ENCODE measurements around the gene PLXNA4.

PLXNA4 gene

GRCh38 chr7:132434041-132434440 lies 142.2 kb downstream of the PLXNA4 start:
- H3K36me3 ChIP-seq (replicated peaks; ENCODE audit: low read depth, low read length), result no peaks in the 10 kb centered on the region
- H3K4me2 ChIP-seq (ENCODE audit: low read length), result no peak overlapping the region
- H3K9me3 ChIP-seq (ENCODE audit: insufficient read depth, low read length), result no peaks in the 10 kb centered on the region
- H2AFZ ChIP-seq (ENCODE audit: low read depth, low read length), result no peak overlapping the region
- no peak overlapping the region for H3K9ac ChIP-seq (ENCODE audit: low read length)
- no peak overlapping the region for H3K27ac ChIP-seq (ENCODE audit: low read length)
- TF ChIP-seq EZH2phosphoT487 (IDR thresholded peaks at IDR 0.05; ENCODE audit: low read depth), result no peak
- TF ChIP-seq CTCF (IDR thresholded peaks at IDR 0.05; ENCODE audit: low read depth, low read length), result no peak
- no peaks in the 10 kb centered on the region for H3K4me1 ChIP-seq (ENCODE audit: low read length)
- no peak overlapping the region for H3K4me3 ChIP-seq (ENCODE audit: low read length)
- no peaks in the 10 kb centered on the region for H3K79me2 ChIP-seq (ENCODE audit: low read length)
- H3K27me3 ChIP-seq (ENCODE audit: low read depth, low read length), result peaks cover 57% of the 10 kb centered on the region
- H4K20me1 ChIP-seq (ENCODE audit: insufficient read depth, low read length), result no peaks in the 10 kb centered on the region

GRCh38 chr7:132433301-132433700 lies 143.0 kb downstream of the PLXNA4 start:
- no peaks in the 10 kb centered on the region for H4K20me1 ChIP-seq (ENCODE audit: insufficient read depth, low read length)
- no peaks in the 10 kb centered on the region for H3K36me3 ChIP-seq (replicated peaks; ENCODE audit: low read depth, low read length)
- H3K4me3 ChIP-seq (ENCODE audit: low read length), result no peak overlapping the region
- H3K27ac ChIP-seq (ENCODE audit: low read length), result no peak overlapping the region
- no peaks in the 10 kb centered on the region for H3K4me1 ChIP-seq (ENCODE audit: low read length)
- no peaks in the 10 kb centered on the region for H3K79me2 ChIP-seq (ENCODE audit: low read length)
- H2AFZ ChIP-seq (ENCODE audit: low read depth, low read length), result no peak overlapping the region
- H3K27me3 ChIP-seq (ENCODE audit: low read depth, low read length), result peaks cover 60% of the 10 kb centered on the region
- H3K9ac ChIP-seq (ENCODE audit: low read length), result no peak overlapping the region
- TF ChIP-seq CTCF (IDR thresholded peaks at IDR 0.05; ENCODE audit: low read depth, low read length), result no peak
- no peak for TF ChIP-seq EZH2phosphoT487 (IDR thresholded peaks at IDR 0.05; ENCODE audit: low read depth)
- no peaks in the 10 kb centered on the region for H3K9me3 ChIP-seq (ENCODE audit: insufficient read depth, low read length)
- no peak overlapping the region for H3K4me2 ChIP-seq (ENCODE audit: low read length)

GRCh38 chr7:132430861-132431822 lies 145.1 kb downstream of the PLXNA4 start:
- H3K27ac ChIP-seq (ENCODE audit: low read length), result no peak overlapping the region
- no peaks in the 10 kb centered on the region for H4K20me1 ChIP-seq (ENCODE audit: insufficient read depth, low read length)
- peaks cover 54% of the 10 kb centered on the region for H3K27me3 ChIP-seq (ENCODE audit: low read depth, low read length)
- no peak overlapping the region for H2AFZ ChIP-seq (ENCODE audit: low read depth, low read length)
- H3K4me2 ChIP-seq (ENCODE audit: low read length), result no peak overlapping the region
- no peaks in the 10 kb centered on the region for H3K9me3 ChIP-seq (ENCODE audit: insufficient read depth, low read length)
- H3K4me3 ChIP-seq (ENCODE audit: low read length), result no peak overlapping the region
- no peaks in the 10 kb centered on the region for H3K4me1 ChIP-seq (ENCODE audit: low read length)
- TF ChIP-seq EZH2phosphoT487 (IDR thresholded peaks at IDR 0.05; ENCODE audit: low read depth), result no peak
- TF ChIP-seq CTCF (IDR thresholded peaks at IDR 0.05; ENCODE audit: low read depth, low read length), result no peak
- no peaks in the 10 kb centered on the region for H3K79me2 ChIP-seq (ENCODE audit: low read length)
- no peaks in the 10 kb centered on the region for H3K36me3 ChIP-seq (replicated peaks; ENCODE audit: low read depth, low read length)
- no peak overlapping the region for H3K9ac ChIP-seq (ENCODE audit: low read length)

GRCh38 chr7:132430041-132430855 lies 146.0 kb downstream of the PLXNA4 start:
- Histone ChIP-seq H3K9ac (ENCODE audit: low read length) (no peak overlapping the region), H3K4me1 (ENCODE audit: low read length) (no peaks in the 10 kb centered on the region), H3K9me3 (ENCODE audit: insufficient read depth, low read length) (no peaks in the 10 kb centered on the region), H3K4me3 (ENCODE audit: low read length) (no peak overlapping the region), H3K4me2 (ENCODE audit: low read length) (no peak overlapping the region), H3K79me2 (ENCODE audit: low read length) (no peaks in the 10 kb centered on the region), H3K36me3 (replicated peaks; ENCODE audit: low read depth, low read length) (no peaks in the 10 kb centered on the region), H2AFZ (ENCODE audit: low read depth, low read length) (no peak overlapping the region), H4K20me1 (ENCODE audit: insufficient read depth, low read length) (no peaks in the 10 kb centered on the region), H3K27ac (ENCODE audit: low read length) (no peak overlapping the region), H3K27me3 (ENCODE audit: low read depth, low read length) (peaks cover 45% of the 10 kb centered on the region)
- no peak for TF ChIP-seq EZH2phosphoT487 (IDR thresholded peaks at IDR 0.05; ENCODE audit: low read depth)
- no peak for TF ChIP-seq CTCF (IDR thresholded peaks at IDR 0.05; ENCODE audit: low read depth, low read length)
